Adipose tissue (tissue), 3 donors: ENCODE results near the gene ZFPL1. TPM values are rescaled to one million over a fixed set of nuclear protein-coding genes. Genes with fewer than 3 reads are reported as not detected.

Experiments used
- H3K27ac ChIP-seq: one replicate; pipeline ENCODE4 v1.5.1; 2013; ENCODE audit warnings: low read depth, low read length
- WGBS, 3 donors: extraction: QIAGEN DNeasy Blood & Tissue Kit; methylation state at CpG; one replicate each; pipeline ENCODE4 v1.1.7; 2013; 5-methylcytosine and 5-hydroxymethylcytosine counted together
- polyA plus RNA-seq, 3 donors: library from polyadenylated mRNA; stranded (reverse); fragments of 200-250 nt; gene quantifications; one replicate each; pipeline ENCODE4 v1.2.3, GENCODE V29; 2013
- donor health status: healthy with polysubstance abuse.
- donor health status: Bipolar disorder and iron deficiency.
- donor health status: healthy.

The ZFPL1 gene
- polyA plus RNA-seq, 3 donors, result 29.7 to 40.9 (median 35.5) TPM

- WGBS, 3 donors, result 37 to 47% (median 44%) methylated on average over 23 of the region's 23 CpGs
Observed at GRCh38 chr11:65084598-65085375, 765 bp downstream of the ZFPL1 start.

GRCh38 chr11:65085446-65085845 lies 1.4 kb downstream of the ZFPL1 start:
- no peak overlapping the region for H3K27ac ChIP-seq
- WGBS, 3 donors, result 85 to 92% (median 86%) methylated on average over 4 of the region's 4 CpGs

More at GRCh38 chr11:65084598-65085375, 765 bp downstream of the ZFPL1 start:
- H3K27ac ChIP-seq, result no peak overlapping the region

GRCh38 chr11:65086809-65087208 lies 2.8 kb downstream of the ZFPL1 start:
- WGBS, 3 donors, result 92 to 94% (median 92%) methylated on average over 9 of the region's 9 CpGs
- H3K27ac ChIP-seq, result no peak overlapping the region

GRCh38 chr11:65087216-65087615 lies 3.2 kb downstream of the ZFPL1 start:
- H3K27ac ChIP-seq, result no peak overlapping the region
- 69 to 92% (median 90%) methylated on average over 11 of the region's 11 CpGs for WGBS, 3 donors

- 84 to 97% (median 91%) methylated on average over 12 to 15 of the region's 15 CpGs for WGBS, 3 donors
- no peak overlapping the region for H3K27ac ChIP-seq
Observed at GRCh38 chr11:65087827-65088226, 3.8 kb downstream of the ZFPL1 start.

GRCh38 chr11:65089621-65090020 lies 5.6 kb downstream of the ZFPL1 start:
- no peak overlapping the region for H3K27ac ChIP-seq
- WGBS, 3 donors, result 88 to 96% (median 93%) methylated on average over 4 of the region's 4 CpGs

GRCh38 chr11:65090628-65091027 lies 6.6 kb downstream of the ZFPL1 start:
- 92 to 98% (median 95%) methylated on average over 4 of the region's 4 CpGs for WGBS, 3 donors
- no peak overlapping the region for H3K27ac ChIP-seq

DNA sequence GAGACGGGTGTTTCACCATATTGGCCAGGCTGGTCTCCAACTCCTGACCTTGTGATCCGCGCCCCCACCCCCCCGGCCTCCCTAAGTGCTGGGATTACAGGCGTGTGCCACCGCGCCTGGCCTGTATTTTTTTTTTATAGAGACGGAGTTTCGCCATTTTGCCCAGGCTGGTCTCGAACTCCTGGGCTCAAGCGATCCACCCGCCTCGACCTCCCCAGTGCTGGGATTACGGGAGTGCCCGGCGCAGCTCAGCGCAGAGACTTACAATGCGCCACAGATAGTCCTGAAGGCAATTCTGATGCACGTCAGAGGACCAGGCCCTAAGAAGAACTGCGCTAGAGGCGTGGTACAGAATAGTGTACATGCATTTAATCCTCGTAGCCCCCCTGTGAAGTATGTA lies 11.4 kb downstream of the ZFPL1 start:
- 62 to 81% (median 80%) methylated on average over 22 of the region's 22 CpGs for WGBS, 3 donors
- H3K27ac ChIP-seq, result no peak overlapping the region

DNA sequence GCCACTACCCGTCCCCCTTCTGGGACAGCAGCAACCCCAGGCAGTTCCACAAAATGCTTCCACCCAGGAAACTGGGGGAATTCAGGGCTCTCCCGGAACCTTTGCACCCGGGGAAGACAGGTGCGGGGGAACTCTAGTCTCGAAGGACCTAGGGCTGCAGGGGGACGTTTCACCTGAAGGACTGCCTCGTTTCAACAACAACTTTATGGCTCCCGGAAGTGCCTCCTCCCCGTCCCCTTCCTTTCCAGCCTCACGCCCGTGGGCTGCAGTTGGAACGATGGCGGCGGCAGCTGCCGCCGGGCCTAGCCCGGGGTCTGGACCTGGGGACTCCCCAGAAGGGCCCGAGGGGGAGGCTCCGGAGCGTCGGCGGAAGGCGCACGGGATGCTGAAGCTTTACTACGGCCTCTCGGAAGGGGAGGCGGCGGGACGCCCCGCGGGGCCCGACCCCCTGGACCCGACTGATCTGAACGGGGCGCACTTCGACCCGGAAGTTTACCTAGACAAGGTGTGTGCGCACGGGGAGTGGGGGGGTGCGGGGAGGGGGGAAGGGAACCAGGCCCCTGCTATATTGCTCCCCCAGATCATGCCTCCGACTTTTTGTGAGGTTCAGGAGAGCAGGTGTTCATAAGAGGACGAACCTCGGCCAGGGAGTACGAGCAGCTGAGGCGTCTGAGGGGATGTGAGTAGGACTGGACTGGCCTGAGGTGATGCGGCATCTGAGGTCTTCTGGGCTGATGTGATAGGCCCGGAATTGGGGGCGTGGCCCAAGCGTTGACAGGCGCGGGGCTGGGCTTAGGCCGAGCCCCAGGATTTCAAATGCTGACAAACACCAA lies 12.2 kb downstream of the ZFPL1 start, which contains the start of gene VPS51:
Gene VPS51 (plus strand): TSS at position 241 of the 833 bp plus-strand sequence. CDS start 37 bp downstream, at position 278.
- no peak within 1 kb of the TSS for H3K27ac ChIP-seq
- 0 to 1% (median 0%) methylated on average over 46 to 52 of the region's 52 CpGs for WGBS, 3 donors

GRCh38 chr11:65096926-65097325 lies 12.9 kb downstream of the ZFPL1 start:
- WGBS, 3 donors, result 24 to 43% (median 38%) methylated on average over 8 of the region's 8 CpGs

GRCh38 chr11:65100674-65101350 lies 16.8 kb downstream of the ZFPL1 start:
- no peak overlapping the region for H3K27ac ChIP-seq
- WGBS, 3 donors, result 75 to 81% (median 80%) methylated on average over 6 of the region's 6 CpGs

More at GRCh38 chr11:65096926-65097325, 12.9 kb downstream of the ZFPL1 start:
- no peak overlapping the region for H3K27ac ChIP-seq

DNA sequence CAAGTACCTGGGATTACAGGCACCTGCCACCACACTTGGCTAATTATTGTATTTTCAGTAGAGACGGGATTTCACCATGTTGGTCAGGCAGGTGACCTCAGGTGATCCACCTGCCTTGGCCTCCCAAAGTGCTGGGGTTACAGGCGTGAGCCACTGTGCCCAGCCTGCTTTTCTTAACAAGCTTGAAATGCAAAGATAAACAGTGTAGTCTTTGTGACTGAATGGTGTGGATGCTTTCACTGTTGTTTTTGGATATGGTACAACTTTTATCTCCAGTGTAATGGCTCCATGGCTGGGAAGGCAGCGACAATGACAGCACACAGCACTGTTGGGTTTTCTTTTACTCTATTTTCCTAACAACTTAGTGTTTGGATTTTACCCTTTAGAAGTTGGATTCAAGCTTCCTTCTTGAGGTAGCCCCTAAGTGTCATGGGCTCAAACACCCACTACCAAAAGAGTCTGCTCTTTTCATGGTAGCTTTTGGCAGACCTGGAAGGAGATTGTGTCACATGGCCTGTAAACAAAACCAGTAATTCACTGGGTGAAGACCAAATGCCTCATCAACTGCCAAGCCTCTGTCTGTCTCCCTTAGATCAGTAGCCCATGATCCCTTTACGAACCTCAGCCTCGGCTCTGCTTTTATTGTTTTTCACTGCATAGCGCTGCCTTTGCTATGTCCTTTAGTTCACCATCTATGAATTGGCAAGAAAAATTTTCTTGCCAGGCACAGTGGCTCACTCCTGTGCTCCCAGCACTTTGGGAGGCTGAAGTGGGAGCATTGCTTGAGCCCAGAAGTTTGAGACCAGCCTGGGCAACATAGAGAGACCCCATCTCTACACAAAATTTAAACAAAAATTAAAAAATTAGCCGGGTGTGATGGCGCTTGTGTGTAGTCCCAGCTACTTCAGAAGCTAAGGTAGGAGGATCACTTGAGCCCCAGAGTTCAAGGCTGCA lies 18.4 kb downstream of the ZFPL1 start:
- WGBS, 3 donors, result 64 to 87% (median 85%) methylated on average over 8 of the region's 8 CpGs
- H3K27ac ChIP-seq, result no peak overlapping the region

GRCh38 chr11:65103476-65103875 lies 19.5 kb downstream of the ZFPL1 start:
- no peak overlapping the region for H3K27ac ChIP-seq

GRCh38 chr11:65104628-65105027 lies 20.6 kb downstream of the ZFPL1 start:
- H3K27ac ChIP-seq, result no peak overlapping the region
- WGBS, 3 donors, result 32 to 80% (median 72%) methylated on average over 4 of the region's 4 CpGs

DNA sequence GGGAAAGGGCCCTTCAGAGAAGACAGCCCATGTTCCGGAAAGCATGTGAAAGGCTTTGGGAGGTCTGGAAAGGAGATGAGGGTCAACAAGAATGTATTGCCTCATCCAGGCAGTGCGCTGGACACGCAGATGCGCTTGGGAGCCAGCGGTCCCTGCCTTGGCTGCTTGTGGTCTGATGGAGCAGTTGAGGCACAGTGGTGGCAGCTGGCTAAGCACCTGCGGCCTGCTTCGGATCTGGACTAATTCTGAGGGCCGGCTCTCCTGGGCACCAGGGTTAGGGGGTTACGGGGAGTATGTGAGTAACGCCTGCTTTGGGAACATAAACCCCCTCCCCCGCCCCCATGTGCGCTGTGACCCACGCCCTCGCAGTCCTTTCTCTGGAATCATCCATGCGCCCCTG lies 23.1 kb downstream of the ZFPL1 start:
- no peak overlapping the region for H3K27ac ChIP-seq
- WGBS, 3 donors, result 91 to 95% (median 94%) methylated on average over 15 of the region's 15 CpGs

DNA sequence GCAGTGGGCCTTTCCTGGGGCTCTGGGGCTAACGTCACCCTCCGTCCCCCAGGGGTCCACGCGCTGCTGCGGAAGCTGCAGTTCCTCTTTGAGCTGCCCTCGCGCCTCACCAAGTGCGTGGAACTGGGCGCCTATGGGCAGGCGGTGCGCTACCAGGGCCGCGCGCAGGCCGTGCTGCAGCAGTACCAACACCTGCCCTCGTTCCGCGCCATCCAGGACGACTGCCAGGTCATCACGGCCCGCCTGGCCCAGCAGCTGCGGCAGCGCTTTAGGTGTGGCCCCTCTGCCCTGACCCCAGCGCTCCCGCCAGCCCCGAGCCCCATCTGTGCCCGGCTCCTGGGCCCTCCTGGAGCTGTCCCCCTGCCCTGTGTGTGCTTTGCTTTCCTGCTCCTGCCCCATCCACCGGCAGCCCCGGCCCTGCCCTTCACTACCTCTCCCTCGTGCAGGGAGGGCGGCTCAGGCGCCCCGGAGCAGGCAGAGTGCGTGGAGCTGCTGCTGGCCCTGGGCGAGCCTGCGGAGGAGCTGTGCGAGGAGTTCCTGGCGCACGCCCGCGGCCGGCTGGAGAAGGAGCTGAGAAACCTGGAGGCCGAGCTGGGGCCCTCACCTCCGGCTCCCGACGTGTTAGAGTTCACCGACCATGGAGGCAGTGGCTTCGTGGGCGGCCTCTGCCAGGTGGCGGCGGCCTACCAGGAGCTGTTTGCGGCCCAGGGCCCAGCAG lies 23.9 kb downstream of the ZFPL1 start:
- 94 to 95% (median 94%) methylated on average over 50 to 52 of the region's 52 CpGs for WGBS, 3 donors
- no peak overlapping the region for H3K27ac ChIP-seq

- no peak overlapping the region for H3K27ac ChIP-seq
- 93% methylated on average over 37 to 38 of the region's 38 CpGs for WGBS, 3 donors
Observed at GRCh38 chr11:65108469-65109123, 24.6 kb downstream of the ZFPL1 start.
